HG03565 (cell line): Measurements from ENCODE around the gene TGFB1I1.
"Not testable (repeated sequence)": the region's sequence is repeated elsewhere in the genome, so short reads cannot be mapped to it uniquely, and the experiment has no call there.

Source experiments
- ATAC-seq: cut with Tn5 transposase; IDR thresholded peaks from one replicate; pipeline ENCODE4 v1.9.1; 2021; ENCODE audit warnings: mild to moderate bottlenecking, moderate library complexity; ENCODE audit not compliant: unreplicated experiment

Gene TGFB1I1

DNA sequence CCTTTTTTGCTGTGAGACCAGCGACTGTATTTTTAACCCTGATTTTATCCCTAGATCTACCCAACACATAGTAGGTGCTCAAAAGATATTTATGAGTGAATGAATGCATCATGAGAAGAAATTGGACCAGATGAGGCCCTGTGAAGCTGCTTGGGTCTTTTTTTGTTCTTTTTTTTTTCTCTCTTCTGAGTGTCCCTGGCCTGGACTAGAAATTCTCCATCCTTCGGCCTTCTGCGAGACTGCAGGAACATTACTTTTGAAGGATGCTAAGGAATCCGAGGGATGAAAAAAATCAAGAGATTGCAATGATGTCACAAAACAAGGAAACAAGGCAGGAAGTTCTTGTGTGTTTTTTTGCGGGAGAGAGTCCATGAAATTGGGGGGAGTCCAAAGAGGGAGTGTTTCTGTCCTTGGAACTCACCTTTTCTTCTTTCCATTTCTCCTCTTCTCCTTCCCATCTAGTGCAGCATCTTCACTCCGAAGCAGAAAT, 36.8 kb downstream of the TGFB1I1 start:
- no peak for ATAC-seq

DNA sequence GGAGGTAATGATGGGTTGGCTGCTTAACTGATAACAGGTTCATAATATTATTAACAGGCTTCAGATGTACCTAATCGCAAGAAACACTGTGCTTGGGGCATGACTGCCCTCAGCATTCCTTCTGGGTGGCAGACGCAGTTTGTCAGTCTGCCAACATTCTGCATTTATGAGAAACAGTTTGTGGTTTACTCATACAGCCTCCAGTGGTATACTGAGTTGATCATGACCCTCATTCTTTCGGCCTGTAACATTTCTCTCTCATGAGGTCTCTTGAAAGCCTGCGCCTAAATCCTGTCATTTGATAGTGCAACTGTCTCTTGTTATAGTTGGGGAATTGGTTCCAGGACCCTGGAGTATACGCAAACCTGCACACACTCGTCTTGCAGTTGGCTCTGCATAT, 41.2 kb downstream of the TGFB1I1 start:
- no peak for ATAC-seq

DNA sequence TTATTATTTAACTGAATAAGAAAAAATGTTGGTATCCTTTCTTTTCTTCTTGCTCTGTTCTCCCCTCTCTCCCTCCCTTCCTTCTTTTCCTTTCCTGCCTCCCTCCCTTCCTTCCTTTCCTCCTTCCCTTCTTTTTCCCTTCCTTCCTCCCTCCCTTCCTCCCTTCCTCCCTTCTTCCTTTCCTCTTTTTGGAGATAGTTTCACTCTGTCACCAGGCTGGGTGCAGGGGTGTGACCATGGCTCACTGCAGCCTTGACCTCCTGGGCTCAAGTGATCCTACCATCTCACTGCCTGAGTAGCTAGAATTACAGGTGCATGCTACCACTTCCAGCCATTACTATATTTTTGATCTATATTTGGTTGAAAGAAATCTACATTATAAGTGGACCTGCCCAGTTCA, 41.9 kb downstream of the TGFB1I1 start:
- ATAC-seq = no peak

DNA sequence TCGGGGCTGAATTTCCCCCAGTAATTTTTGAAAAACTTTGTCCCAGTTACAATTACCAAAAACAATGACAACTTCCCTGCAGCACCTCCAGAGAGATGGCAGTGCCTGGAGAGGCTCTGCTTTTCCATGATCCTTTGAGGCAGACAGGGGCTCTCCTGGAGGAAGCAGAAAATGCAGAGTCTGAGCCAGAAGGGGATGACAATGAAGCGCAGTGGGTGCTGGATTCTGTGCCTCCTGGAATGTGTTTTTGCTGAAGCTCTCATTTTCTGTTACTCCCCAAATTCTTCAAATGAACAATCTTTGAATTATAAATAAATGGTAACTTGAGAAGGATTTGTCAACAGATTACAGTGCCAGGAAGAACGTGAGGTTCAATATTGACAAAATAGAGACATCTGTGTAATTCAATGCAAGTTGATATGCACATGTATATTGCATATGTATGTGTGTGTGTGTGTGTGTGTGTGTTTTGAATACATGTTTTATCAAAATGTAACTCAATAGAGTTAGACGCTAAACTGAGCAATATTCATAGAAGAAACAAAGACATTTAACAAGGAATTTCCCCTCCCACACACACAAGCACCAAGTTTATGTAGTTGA, 45.9 kb downstream of the TGFB1I1 start:
- no peak for ATAC-seq

DNA sequence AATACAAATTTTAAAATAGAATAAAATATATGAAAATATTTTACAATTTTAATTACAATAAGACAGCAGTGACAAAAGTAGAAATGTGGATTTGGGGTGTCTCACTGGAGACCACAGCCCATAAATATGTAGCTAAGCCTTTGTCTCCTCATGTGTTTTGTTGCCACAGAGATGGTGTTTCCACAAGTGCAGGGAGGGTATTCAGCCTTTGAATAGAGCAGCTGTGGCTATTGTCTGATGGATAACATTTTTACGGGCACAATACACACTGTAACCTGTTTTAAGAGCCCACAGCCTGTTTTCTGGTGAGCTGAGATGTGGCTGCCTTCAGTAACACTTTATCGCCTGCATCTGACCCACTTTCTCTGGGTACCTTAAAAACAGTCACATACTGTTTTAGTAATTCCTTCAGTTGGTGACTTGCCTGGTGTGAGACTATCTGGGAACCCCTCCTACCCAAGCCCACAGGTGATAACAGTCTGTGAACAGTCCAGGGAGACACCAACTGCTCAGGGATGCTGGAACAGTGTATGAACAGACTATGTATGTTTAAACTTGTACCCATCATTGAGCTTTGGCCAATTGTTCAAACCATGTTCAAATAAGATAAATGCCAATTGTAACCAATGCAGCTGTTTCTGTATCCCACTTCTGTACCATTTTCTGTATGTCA, 47.9 kb downstream of the TGFB1I1 start:
- ATAC-seq = no peak

DNA sequence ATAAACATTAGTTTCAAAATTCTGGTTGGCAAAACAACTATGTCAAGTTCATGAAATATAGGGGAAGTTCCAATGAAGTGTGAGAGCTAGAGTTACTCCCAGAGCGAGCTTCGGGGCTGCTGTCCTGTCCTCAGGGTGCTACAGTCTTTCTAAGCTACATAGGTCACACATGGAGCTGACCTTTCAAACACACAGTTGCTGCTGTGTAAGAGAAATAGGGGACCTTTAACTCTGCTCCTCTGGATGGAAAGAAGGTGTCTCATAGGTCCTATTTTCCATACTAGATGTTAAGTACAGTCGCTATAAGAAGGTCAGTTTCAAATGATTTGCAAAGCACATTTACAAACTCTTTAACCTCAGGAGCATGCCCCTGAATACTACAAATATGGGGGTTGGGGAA, 49.4 kb downstream of the TGFB1I1 start:
- ATAC-seq = no peak

DNA sequence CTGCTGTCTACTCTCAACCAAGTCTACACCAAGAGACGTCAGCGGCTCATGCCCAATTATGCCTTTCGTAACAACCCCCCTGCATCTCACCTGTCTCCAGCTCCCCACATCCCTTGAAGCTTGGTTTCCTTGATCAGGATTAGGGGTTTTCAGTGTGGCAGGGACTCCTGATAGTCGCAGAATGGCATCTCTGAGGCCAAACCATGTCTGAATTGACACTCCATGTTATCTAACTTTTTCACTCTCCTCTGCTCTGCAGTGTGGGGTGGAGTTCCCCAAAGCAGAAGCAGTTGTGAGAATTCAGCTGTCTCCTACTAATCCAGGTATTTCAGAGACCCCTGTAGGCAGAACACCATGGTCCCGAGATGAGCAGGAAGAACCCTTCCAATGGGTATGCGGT, 50.1 kb downstream of the TGFB1I1 start:
- no peak for ATAC-seq

DNA sequence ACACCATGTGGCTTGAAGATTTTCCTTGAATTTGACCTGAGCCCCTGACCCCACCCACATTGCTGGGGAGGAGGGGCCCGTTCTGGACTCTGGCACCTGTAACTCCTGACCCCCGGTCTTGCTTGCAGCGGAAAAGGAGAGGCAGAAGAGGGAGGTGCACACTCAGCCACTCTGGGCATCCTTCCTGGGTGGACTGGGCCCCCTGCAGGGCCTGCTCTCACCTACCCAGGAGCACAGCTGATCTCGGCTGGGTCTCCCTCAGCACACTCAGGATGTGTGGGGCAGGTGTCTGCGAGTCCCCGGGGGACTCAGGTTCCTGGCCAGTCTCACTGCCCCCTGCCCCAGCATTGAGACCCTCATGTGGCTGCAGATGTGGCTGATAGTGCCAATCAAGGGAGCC, 51.8 kb downstream of the TGFB1I1 start:
- ATAC-seq = not testable (repeated sequence)

- ATAC-seq = no peak
These were observed 53.2 kb downstream of the TGFB1I1 start for GRCh38 chr16:31525113-31525512.
